Ecto neural progenitor cell (in vitro differentiated cells): ENCODE data around the gene GSN.

Experiments
- DNase-seq: peaks from one replicate; pipeline ENCODE4 v3.0.0-alpha.2; 2018; ENCODE audit warnings: low spot score

The GSN gene

GRCh38 chr9:121303456-121304451 lies 35.8 kb downstream of the GSN start:
- no peak for DNase-seq

- no peak for DNase-seq
Measured at GRCh38 chr9:121304707-121305106, 36.7 kb downstream of the GSN start.

DNA sequence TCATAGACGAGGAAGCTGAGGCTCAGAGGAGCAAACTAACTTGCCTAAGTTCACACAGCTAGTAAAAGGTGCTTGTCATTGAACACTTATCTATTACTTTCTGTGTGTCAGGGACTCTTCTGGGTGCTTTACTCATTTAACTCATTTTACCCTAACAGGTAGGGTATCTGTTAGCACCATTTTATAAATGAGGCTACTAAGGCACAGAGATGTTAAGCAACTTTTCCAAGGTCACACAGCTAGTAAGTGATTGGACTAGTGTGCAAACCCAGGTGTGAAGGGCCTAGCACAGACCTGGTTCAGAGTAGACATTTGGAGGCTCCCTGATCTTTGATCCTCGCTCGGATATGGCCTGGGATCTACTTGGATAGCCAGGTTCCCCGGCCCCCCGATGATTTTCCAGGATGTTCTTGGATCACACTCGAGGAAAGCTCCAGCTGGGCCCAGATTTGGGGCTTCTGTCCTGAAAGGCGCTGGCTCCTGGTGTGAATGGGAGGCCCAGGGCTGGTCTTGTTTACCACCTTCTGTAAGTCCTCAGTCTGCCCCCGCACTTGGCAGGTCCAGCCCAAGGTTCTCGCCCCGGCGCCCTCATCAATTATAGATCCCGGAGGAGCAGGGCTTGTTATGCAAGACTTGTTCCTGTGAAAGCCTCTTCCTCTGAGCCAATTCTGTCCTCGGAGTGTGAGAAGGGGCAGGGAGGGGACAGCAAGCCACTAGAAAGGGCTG lies 37.5 kb downstream of the GSN start:
- no peak for DNase-seq

- no peak for DNase-seq
Measured at GRCh38 chr9:121307976-121308375, 40.0 kb downstream of the GSN start.

DNA sequence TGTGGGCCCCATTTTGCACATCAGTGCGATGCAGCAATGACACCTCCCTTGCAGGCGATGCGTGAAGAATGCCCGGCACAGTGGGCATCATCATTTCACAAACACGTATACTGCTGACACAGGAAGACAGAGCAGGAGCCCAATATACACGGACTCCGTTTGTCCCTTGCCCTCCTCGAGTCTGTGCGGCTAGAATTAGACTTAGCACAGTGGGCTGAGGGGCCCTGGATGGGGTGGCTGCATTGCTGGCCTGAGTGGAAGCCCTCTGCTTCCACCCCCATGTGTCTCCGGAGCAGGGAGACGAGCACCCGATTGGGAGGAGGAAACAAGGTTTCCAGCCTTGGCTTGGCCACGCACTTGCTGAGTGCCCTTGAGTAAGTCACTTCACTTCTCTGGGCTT lies 40.8 kb downstream of the GSN start:
- no peak for DNase-seq

GRCh38 chr9:121309171-121309570 lies 41.2 kb downstream of the GSN start:
- no peak for DNase-seq

DNA sequence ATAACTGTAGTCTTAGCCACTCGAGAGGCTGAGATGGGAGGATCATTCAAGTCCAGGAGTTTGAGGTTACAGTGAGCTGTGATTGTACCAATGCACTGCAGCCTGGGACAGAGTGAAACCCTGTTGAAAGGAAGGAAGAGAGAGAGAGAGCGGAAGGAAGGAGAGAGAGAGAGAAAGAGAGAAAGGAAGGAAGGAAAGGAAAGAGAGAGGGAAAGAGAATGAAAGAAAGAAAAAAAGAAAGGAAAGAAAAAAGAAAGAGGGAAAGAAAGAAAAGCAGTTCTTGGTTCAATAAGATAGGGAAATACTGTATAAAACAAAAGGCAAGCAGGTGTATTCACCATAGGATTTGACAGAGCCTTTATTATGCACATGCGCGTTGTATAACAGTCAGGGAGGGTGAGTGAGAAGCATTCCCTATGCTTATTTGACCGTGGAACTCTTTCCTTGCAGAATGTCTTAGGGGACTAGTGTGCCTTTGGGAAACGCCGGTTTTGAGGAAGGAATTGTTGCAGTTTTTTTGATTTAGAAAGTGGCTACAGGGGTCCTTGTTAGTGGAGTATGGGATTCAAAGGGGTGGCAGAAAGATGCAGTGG lies 42.0 kb downstream of the GSN start:
- no peak for DNase-seq

DNA sequence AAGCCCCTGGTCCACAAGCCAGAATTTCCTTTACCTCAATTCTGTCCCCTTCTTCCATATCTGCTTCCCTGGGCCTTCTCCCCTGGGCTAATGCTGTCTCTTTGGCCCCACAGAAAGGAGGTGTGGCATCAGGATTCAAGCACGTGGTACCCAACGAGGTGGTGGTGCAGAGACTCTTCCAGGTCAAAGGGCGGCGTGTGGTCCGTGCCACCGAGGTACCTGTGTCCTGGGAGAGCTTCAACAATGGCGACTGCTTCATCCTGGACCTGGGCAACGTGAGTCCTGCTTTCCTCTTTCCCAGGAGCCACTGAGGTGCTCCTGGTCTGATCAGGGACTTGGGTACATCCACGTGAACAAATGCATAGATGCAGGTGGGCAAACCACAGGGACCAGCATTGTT lies 42.6 kb downstream of the GSN start:
- DNase-seq, result no peak

DNA sequence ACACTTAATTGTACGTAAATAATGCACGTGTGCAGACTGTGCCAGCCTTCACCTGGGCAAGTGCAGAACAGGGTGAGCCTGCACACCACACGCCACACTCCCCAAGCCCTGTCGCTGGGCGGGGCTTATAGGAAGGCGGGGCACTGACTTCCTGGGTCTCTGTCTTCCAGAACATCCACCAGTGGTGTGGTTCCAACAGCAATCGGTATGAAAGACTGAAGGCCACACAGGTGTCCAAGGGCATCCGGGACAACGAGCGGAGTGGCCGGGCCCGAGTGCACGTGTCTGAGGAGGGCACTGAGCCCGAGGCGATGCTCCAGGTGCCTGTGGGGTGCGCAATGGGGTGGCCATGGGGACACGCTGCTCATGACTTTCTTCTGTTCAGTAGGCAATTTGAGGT lies 44.2 kb downstream of the GSN start:
- DNase-seq, result no peak

GRCh38 chr9:121313458-121314152 lies 45.6 kb downstream of the GSN start:
- no peak for DNase-seq

GRCh38 chr9:121316378-121316777 lies 48.4 kb downstream of the GSN start:
- no peak for DNase-seq

DNA sequence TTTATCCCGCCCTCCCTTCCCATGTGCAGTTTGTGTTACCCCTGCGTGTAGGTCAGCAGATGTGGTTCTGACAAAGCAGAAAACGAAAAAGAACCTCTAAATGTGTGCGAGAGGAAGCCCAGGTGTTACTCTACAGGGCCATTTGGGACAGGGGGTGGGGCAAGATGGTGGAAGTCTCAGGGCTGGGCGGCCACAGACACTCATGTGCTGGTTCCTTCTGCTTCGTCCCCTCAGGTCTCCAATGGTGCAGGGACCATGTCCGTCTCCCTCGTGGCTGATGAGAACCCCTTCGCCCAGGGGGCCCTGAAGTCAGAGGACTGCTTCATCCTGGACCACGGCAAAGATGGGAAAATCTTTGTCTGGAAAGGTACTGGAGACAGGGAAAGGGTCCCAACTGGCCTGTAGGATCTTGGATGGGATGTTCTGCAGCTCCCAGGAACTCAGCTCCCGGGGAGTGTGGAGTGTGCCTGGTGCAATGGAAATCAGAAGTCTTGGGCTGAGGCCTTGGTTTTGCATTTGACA lies 49.0 kb downstream of the GSN start:
- no peak for DNase-seq

- DNase-seq, result no peak
Measured at GRCh38 chr9:121317737-121318630, 50.0 kb downstream of the GSN start.

DNA sequence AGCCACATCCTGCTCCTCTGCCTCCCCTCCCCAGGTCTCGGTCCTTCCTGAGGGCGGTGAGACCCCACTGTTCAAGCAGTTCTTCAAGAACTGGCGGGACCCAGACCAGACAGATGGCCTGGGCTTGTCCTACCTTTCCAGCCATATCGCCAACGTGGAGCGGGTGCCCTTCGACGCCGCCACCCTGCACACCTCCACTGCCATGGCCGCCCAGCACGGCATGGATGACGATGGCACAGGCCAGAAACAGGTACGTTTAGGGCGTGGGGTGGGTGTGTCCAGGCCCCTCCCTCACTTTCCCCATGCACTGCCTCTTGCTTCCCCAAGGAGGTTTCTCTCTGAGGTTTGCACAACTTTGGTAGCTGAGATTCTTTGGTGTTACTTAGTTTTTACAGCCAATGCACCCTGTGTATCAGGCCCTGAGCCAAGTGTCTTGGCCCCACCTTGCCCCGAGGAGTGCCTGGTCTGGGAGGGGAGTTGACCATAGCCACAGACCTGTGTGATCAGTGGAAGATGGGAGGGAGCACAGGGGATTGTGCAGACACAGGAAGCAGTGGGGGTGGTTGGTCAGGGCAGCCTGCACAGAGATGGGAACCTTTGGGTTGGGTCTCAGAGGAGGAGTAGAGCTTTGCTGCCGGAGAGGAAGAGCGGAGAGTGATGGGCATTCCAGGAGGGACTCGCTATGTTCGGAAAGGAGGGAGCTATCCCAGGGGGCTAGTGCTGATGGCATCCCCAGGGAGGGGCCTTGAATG lies 50.8 kb downstream of the GSN start:
- no peak for DNase-seq

- DNase-seq, result no peak
Measured at GRCh38 chr9:121319383-121319780, 51.4 kb downstream of the GSN start.

DNA sequence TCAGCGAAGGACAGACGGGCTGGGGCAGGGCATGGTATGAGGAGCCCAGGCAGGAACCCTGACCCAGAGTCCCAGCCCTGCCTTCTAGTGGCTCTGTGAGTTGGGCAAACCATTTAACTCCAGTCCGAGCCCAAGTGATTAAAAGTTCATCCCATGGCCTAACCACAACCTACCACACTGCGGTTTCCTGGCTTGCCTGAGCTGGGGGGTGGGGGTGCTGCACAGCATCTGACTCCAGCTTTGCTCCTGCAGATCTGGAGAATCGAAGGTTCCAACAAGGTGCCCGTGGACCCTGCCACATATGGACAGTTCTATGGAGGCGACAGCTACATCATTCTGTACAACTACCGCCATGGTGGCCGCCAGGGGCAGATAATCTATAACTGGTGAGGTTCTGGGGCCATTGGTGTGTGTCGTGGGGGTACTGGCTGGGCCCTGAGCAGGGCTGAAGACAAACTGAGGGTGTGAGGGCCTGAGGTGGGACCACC lies 53.1 kb downstream of the GSN start:
- no peak for DNase-seq

- no peak for DNase-seq
Measured at GRCh38 chr9:121322037-121322736, 54.2 kb downstream of the GSN start.

DNA sequence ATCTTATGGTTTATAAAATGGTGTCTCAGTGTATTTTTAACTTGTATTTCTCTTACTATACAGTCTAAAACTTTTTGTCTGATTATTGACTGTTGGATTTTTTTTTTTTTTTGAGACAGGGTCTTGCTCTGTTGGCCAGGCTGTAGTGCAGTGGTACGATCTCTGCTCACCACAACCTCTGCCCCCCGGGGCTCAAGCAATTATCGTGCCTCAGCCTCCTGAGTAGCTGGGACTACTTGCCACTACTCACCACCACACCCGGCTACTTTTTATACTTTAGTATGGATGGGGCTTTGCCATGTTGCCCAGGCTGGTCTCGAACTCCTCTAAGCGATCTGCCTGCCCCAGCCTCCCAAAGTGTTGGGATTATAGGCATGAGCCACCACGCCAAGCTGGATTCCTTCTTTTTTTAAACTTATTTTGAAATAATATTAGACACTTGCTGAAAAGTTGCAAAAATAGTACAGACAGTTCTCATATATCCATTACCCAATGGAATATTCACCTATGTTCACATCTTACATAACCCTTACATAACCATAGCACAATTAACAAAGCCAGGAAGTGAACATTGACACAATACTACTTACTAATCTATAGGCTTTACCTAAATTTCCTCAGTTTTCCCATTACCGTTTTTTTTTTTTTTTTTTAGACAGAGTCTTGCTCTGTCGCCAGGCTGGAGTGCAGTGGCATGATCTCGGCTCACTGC lies 54.9 kb downstream of the GSN start:
- no peak for DNase-seq
